Thyroid gland (tissue), 4 donors: ENCODE measurements around the gene GRAMD1A. TPM values are rescaled to one million over a fixed set of nuclear protein-coding genes. Genes with fewer than 3 reads are reported as not detected.
"Not testable (repeated sequence)": the region's sequence is repeated elsewhere in the genome, so short reads cannot be mapped to it uniquely, and the experiment has no call there.

ENCODE experiments used
- DNase-seq, 2 donors: peaks; one replicate each; pipeline ENCODE4 v3.0.0-alpha.2; 2019
- H3K27ac ChIP-seq, 3 donors: fragments of 200-600 bp; sonication (generic); 1 replicate in 2 of 3; 2 replicates in 1 of 3; pipeline ENCODE4 v1.5.1; 2016 to 2019; ENCODE audit warnings: mild to moderate bottlenecking in 1 of 3, moderate library complexity in 1 of 3
- H3K27me3 ChIP-seq: fragments of 200-600 bp; sonication (generic); one replicate; pipeline ENCODE4 v1.5.1; 2019
- H3K36me3 ChIP-seq, 2 donors: fragments of 200-600 bp; sonication (generic); one replicate each; pipeline ENCODE4 v1.5.1; 2016 to 2019
- H3K4me1 ChIP-seq, 2 donors: fragments of 200-600 bp; sonication (generic); one replicate each; pipeline ENCODE4 v1.5.1; 2017 to 2019
- H3K4me3 ChIP-seq, 3 donors: fragments of 200-600 bp; sonication (generic); replicated peaks in 1 of 3; 1 replicate in 2 of 3; 2 replicates in 1 of 3; pipeline ENCODE4 v1.5.1; 2016; ENCODE audit warnings: mild to moderate bottlenecking in 1 of 3
- H3K9me3 ChIP-seq: fragments of 200-600 bp; sonication (generic); one replicate; pipeline ENCODE4 v1.5.1; 2017
- POLR2A ChIP-seq, 2 donors: fragments of 450-650 bp; IDR thresholded peaks; one replicate each; pipeline ENCODE4 v1.6.1; 2017; ENCODE audit warnings: antibody characterized with exemption in 2 of 2, mild to moderate bottlenecking in 2 of 2, moderate library complexity in 1 of 2
- WGBS, 2 donors: methylation state at CpG; one replicate each; pipeline ENCODE4 v1.1.5; 2017; 5-methylcytosine and 5-hydroxymethylcytosine counted together
- intact Hi-C: fragments of 100-400 bp; cut with DNase I; formaldehyde crosslinking; loops from one replicate; pipeline ENCODE4 v1.15.1; 2023
- total RNA-seq, 4 donors: library from RNA; depleted of rRNA; stranded (reverse); fragments of >200 nt; gene quantifications; one replicate each; pipeline ENCODE4 v1.2.3, GENCODE V29; 2016
- TF ChIP-seq, protein P1 (sequence below), 6 experiments: fragments of 200-600 bp in 3 of 6; fragments of 450-650 bp in 3 of 6; sonication (generic) in 3 of 6; IDR thresholded peaks; one replicate each; pipeline ENCODE4 v1.5.1; 2016 to 2019; ENCODE audit warnings: antibody characterized with exemption in 6 of 6, mild to moderate bottlenecking in 2 of 6, inconsistent platforms in 1 of 6, moderate library complexity in 1 of 6

Gene GRAMD1A
- total RNA-seq, 4 donors from 2014 or later = 33.4 to 57.5 (median 47.0) TPM

DNA sequence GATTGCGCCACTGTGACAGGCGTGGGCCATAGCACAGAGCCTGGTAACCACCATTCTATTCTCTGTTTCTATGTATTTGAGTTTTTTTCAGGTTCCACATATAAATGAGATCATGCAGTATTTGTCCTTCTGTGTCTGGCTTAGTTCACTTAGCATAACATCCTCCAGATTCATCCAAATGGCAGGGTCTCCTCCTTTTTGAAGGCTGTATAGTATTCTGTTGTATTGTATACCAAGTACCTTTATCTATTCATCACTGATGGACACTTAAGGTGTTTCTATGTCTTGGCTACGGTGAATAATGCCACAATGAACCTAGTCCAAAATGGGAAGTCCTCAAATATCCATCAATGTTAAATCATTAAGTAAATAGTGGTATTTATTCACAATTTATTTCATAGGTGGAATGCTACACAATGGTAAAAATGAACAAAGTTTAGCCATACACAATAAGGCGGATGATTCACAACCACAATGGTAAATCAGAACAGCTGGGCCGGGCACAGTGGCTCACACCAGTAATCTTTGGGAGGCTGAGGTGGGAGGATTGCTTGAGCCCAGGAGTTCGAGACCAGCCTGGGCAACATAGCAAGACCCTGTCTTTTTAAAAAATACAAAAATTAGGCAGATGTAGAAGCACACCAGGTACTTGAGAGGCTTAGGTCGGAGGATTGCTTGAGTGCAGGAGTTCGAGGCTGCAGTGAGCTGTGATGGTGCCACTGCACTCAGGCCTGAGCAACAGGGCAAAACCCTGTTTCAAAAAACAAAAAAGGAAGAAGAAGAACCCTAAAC lies 8.4 kb upstream of the GRAMD1A start:
- H3K4me3 ChIP-seq = no peak overlapping the region
- 88 to 95% methylated on average over 8 of the region's 8 CpGs for WGBS, 2 donors
- no peak for TF ChIP-seq POLR2A (IDR thresholded peaks at IDR 0.05)
- TF ChIP-seq, protein P1, sequence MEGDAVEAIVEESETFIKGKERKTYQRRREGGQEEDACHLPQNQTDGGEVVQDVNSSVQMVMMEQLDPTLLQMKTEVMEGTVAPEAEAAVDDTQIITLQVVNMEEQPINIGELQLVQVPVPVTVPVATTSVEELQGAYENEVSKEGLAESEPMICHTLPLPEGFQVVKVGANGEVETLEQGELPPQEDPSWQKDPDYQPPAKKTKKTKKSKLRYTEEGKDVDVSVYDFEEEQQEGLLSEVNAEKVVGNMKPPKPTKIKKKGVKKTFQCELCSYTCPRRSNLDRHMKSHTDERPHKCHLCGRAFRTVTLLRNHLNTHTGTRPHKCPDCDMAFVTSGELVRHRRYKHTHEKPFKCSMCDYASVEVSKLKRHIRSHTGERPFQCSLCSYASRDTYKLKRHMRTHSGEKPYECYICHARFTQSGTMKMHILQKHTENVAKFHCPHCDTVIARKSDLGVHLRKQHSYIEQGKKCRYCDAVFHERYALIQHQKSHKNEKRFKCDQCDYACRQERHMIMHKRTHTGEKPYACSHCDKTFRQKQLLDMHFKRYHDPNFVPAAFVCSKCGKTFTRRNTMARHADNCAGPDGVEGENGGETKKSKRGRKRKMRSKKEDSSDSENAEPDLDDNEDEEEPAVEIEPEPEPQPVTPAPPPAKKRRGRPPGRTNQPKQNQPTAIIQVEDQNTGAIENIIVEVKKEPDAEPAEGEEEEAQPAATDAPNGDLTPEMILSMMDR (IDR thresholded peaks at IDR 0.05) = no peak
- DNase-seq = no peak
- H3K27me3 ChIP-seq = no peaks in the 10 kb centered on the region
- intact Hi-C loops = no loop called here
- no peak overlapping the region for H3K27ac ChIP-seq
- H3K4me1 ChIP-seq = peaks cover 0 to 11% of the 10 kb centered on the region in 2 donors
- H3K9me3 ChIP-seq = no peaks in the 10 kb centered on the region
- H3K36me3 ChIP-seq = no peaks in the 10 kb centered on the region

DNA sequence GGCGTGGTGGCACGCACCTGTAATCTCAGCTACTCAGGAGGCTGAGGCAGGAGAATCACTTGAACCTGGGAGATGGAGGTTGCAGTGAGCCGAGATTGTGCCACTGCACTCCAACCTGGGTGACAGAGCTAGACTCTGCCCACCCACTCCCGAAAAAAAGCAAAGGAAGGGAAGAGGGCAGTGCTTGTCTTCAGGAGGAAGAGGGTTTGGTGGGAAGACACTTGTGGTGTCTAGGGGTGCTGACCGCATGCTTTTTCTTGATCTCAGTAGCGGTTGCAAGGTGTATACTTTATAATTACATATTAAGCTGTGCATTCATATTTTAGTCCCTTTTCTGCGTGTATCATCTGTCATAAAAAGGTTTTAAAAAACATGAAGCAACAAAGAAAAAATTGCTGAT lies 7.5 kb upstream of the GRAMD1A start:
- H3K27me3 ChIP-seq, H3K4me3 ChIP-seq, DNase-seq, H3K9me3 ChIP-seq, intact Hi-C loops, H3K27ac ChIP-seq, H3K36me3 ChIP-seq: not testable (repeated sequence)
- WGBS, 2 donors = 82 to 92% methylated on average over 7 of the region's 7 CpGs
- H3K4me1 ChIP-seq = peaks cover 0 to 11% of the 10 kb centered on the region in 2 donors

DNA sequence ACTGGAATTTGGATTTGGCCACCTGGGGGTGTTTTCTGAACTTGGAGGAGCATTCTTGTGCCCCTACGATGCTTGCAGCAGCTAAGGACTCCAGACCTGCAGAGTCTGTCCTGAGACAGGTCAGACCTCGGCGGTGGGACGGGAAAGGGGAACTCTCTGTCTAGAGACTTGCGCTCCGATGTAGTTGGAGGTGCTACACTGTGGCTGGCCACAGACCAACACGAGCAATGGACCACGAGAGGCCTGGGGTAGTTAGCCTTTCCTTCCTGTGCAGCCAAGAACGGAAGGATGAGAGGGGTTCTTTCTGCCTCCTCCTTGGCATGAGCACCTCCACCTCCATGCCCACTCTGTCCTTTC lies 5.9 kb upstream of the GRAMD1A start:
- DNase-seq = no peak
- intact Hi-C loops = no loop called here
- no peak overlapping the region for H3K4me3 ChIP-seq
- no peak for TF ChIP-seq POLR2A (IDR thresholded peaks at IDR 0.05)
- peak overlapping the region in 2 of 3 donors; percentile 51 to 53 for H3K27ac ChIP-seq
- WGBS, 2 donors = 86 to 91% methylated on average over 9 of the region's 9 CpGs
- no peaks in the 10 kb centered on the region for H3K9me3 ChIP-seq
- H3K4me1 ChIP-seq = peaks cover 8 to 25% of the 10 kb centered on the region in 2 donors
- no peaks in the 10 kb centered on the region for H3K36me3 ChIP-seq
- H3K27me3 ChIP-seq = no peaks in the 10 kb centered on the region

DNA sequence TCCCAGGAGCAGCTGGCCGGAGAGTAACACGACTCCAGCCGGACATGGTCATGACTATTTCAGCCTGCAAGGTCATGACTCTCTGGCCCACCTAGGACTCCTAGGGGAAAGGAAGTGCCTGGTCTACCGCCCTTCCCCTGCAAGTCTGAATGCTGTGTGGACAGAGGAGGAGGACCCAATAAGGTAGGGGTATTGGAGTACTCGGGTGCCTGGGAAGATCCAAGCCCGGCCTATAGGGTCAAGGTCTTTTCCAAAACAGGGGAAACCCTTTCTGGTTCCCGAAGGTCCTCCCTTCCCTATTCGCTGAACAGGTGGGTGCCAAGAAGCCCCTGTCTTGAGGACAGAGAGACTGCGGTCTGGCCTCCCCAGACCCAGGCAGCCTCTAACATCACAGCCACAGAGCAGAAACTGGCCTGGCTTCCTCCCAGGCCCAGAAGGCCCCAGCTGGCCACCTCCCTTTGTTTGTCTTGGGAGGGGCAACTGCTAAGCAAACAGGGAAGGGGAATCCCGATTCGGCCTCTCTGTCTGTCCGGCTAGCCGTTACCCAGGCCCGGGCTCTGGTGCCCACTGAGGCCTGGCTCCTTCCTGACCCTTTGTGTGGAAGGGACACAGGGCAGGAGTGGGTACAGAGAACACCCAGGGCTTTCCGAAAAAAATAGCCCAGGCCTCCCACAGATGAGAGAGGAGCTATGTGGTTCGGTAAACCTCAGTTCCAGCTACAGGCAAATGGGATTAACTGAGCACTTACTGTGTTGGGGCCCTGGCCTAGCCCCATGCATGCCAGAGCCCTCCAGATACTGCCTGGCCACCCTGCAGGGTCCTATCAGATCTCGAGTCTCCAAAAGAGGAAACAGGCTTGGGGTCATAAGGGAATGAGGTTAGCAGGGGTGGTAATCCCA lies 5.2 kb upstream of the GRAMD1A start:
- peak overlapping the region; percentile 3 to 53 (median 51) for H3K27ac ChIP-seq
- no peak for TF ChIP-seq POLR2A (IDR thresholded peaks at IDR 0.05)
- TF ChIP-seq, protein P1 (IDR thresholded peaks at IDR 0.05) = no peak
- intact Hi-C loops = no loop called here
- no peaks in the 10 kb centered on the region for H3K36me3 ChIP-seq
- H3K9me3 ChIP-seq = no peaks in the 10 kb centered on the region
- H3K27me3 ChIP-seq = no peaks in the 10 kb centered on the region
- DNase-seq = no peak
- H3K4me3 ChIP-seq = no peak overlapping the region
- WGBS, 2 donors = 67 to 90% methylated on average over 15 of the region's 17 CpGs
- peaks cover 14 to 29% of the 10 kb centered on the region in 2 donors for H3K4me1 ChIP-seq

DNA sequence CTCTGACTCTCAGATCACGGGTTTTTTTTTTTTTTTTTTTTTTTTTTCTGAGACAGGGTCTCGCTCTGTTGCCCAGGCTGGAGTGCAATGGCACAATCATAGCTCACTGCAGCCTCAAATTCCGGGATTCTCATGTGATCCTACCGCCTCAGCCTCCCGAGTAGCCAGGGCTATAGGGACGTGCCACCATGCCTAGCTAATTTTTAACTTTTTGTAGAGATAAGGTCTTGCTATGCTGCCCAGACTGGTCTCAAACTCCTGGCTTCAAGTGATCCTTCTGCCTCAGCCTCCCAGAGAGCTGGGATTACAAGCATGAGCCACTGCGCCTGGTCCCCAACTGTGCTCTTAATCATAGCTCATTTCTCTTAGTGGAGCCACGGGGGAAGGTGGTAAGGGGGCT lies 4.6 kb upstream of the GRAMD1A start:
- DNase-seq = no peak
- intact Hi-C loops = no loop called here
- H3K27me3 ChIP-seq = no peaks in the 10 kb centered on the region
- peak overlapping the region in 2 of 3 donors; percentile 51 to 53 for H3K27ac ChIP-seq
- no peaks in the 10 kb centered on the region for H3K9me3 ChIP-seq
- no peaks in the 10 kb centered on the region for H3K36me3 ChIP-seq
- TF ChIP-seq, protein P1 (IDR thresholded peaks at IDR 0.05) = no peak
- no peak for TF ChIP-seq POLR2A (IDR thresholded peaks at IDR 0.05)
- WGBS, 2 donors = 93 to 95% methylated on average over 8 of the region's 8 CpGs
- peaks cover 15 to 29% of the 10 kb centered on the region in 2 donors for H3K4me1 ChIP-seq
- H3K4me3 ChIP-seq = no peak overlapping the region
